Transverse colon (tissue), 4 donors: ENCODE results near the gene BAHCC1.

Experiments
- CTCF ChIP-seq, 5 experiments: fragments of 200-600 bp in 3 of 5; fragments of 450-650 bp in 2 of 5; sonication (generic) in 3 of 5; IDR thresholded peaks; 1 replicate in 2 of 5; 2 replicates in 3 of 5; pipeline ENCODE4 v1.5.1; 2016 to 2017; ENCODE audit warnings: antibody characterized with exemption in 5 of 5, inconsistent platforms in 3 of 5, mild to moderate bottlenecking in 2 of 5, moderate library complexity in 1 of 5
- EP300 ChIP-seq: sonication (generic); formaldehyde crosslinking; IDR thresholded peaks from one replicate; pipeline ENCODE4 v1.6.1; 2017; ENCODE audit warnings: antibody characterized with exemption, low read depth
- POLR2A ChIP-seq: fragments of 450-650 bp; IDR thresholded peaks from one replicate; pipeline ENCODE4 v1.6.1; 2016; ENCODE audit warnings: antibody characterized with exemption, mild to moderate bottlenecking, moderate library complexity
- POLR2AphosphoS5 ChIP-seq, 3 donors: sonication (generic); formaldehyde crosslinking; IDR thresholded peaks; one replicate each; pipeline ENCODE4 v1.6.1; 2016; ENCODE audit warnings: antibody characterized with exemption in 3 of 3

- TF ChIP-seq EP300 (no peak), CTCF (IDR thresholded peaks at IDR 0.05) (no peak), POLR2A (no peak), POLR2AphosphoS5 (IDR thresholded peaks at IDR 0.05) (no peak)
Measured at GRCh38 chr17:81433656-81434055, 38.4 kb downstream of the BAHCC1 start.
